Right ventricle myocardium inferior (tissue), 1 donor: ENCODE measurements around the gene IFRD2. TPM values are rescaled to one million over a fixed set of nuclear protein-coding genes. Genes with fewer than 3 reads are reported as not detected.

Experiments used
- ATAC-seq: fragments of 200-7000 bp; cut with Tn5 transposase; one replicate; pipeline ENCODE4 v1.9.1; 2020; ENCODE audit warnings: mild to moderate bottlenecking, moderate library complexity
- DNase-seq: peaks from one replicate; pipeline ENCODE4 v3.0.0; 2021; ENCODE audit errors: missing footprints
- intact Hi-C: fragments of 100-400 bp; cut with DNase I; formaldehyde crosslinking; loops from one replicate; pipeline ENCODE4 v1.11.0; 2022
- long read RNA-seq: library from polyadenylated mRNA; unstranded; transcript quantifications from one replicate; pipeline ENCODE4 v2.0.0, GENCODE V29; 2021
- total RNA-seq: library from RNA; stranded (reverse); fragmentation: NEBNext Ultra II Directional; extraction: Animal tissue kit (Norgen Biotek cat#: 25700); gene quantifications from one replicate; pipeline ENCODE4 v1.2.1, GENCODE V29; 2021
- donor health status: DM: no; HTN: yes; CAD: no; lungs with severe emphysema.

IFRD2 gene
- 69.4 TPM for total RNA-seq
- long read RNA-seq, transcript IFRD2-202 (12 exons, 2,109 nt): major isoform, 119 of 145 reads
- long read RNA-seq, partial matches to known transcripts: 12 of 145 reads
- long read RNA-seq, other reads (novel, unspliced or antisense): 14 of 145 reads

- peak; percentile 97 for ATAC-seq
- peak; percentile 100 for DNase-seq
- intact Hi-C loops: no loop called here
These were observed at the start of gene IFRD2 for GRCh38 chr3:50292159-50293078. IFRD2 (minus strand) TSS chr3:50292429; CDS start chr3:50292274, 155 bp downstream.

GRCh38 chr3:50341537-50341936 lies 49.3 kb upstream of the IFRD2 start:
- DNase-seq (no peak), ATAC-seq (no peak)
- intact Hi-C loops: no loop called here

GRCh38 chr3:50340448-50341329 lies 48.5 kb upstream of the IFRD2 start, which contains the start of gene RASSF1:
RASSF1 (minus strand) TSS chr3:50340836; CDS start chr3:50340805, 31 bp downstream.
- intact Hi-C loops: no loop called here
- peak; percentile 92 for DNase-seq
- peak; percentile 48 for ATAC-seq

GRCh38 chr3:50340147-50340447 lies 47.9 kb upstream of the IFRD2 start:
- no peak for ATAC-seq

GRCh38 chr3:50339485-50340146 lies 47.4 kb upstream of the IFRD2 start:
- intact Hi-C loops: no loop called here
- DNase-seq: no peak
- ATAC-seq: no peak

More at GRCh38 chr3:50340147-50340447, 47.9 kb upstream of the IFRD2 start:
- DNase-seq: no peak
- intact Hi-C loops: no loop called here

GRCh38 chr3:50338965-50339364 lies 46.7 kb upstream of the IFRD2 start:
- ATAC-seq (no peak), DNase-seq (no peak)
- intact Hi-C loops: no loop called here

- intact Hi-C loops: no loop called here
- DNase-seq: peak; percentile 100
- ATAC-seq: peak; percentile 91
These were observed 45.1 kb upstream of the IFRD2 start for GRCh38 chr3:50337175-50337861.

- intact Hi-C loops: no loop called here
- no peak for DNase-seq
- ATAC-seq: no peak
These were observed 44.4 kb upstream of the IFRD2 start for GRCh38 chr3:50336452-50337174.

- no peak for ATAC-seq
- intact Hi-C loops: no loop called here
- peak; percentile 8 for DNase-seq
These were observed 42.3 kb upstream of the IFRD2 start for GRCh38 chr3:50334339-50335075.

GRCh38 chr3:50333744-50334328 lies 41.6 kb upstream of the IFRD2 start:
- peak; percentile 67 for DNase-seq

GRCh38 chr3:50331364-50331907 lies 39.2 kb upstream of the IFRD2 start:
- intact Hi-C loops: no loop called here
- ATAC-seq (no peak), DNase-seq (peak; percentile 34)

More at GRCh38 chr3:50333744-50334328, 41.6 kb upstream of the IFRD2 start:
- ATAC-seq: peak; percentile 33
- intact Hi-C loops: no loop called here

- intact Hi-C loops: no loop called here
- ATAC-seq: no peak
- peak; percentile 49 for DNase-seq
These were observed 38.1 kb upstream of the IFRD2 start for GRCh38 chr3:50330330-50330729.

GRCh38 chr3:50327943-50328691 lies 35.9 kb upstream of the IFRD2 start, which contains the start of gene TUSC2:
TUSC2 (minus strand) TSS chr3:50328223; CDS start chr3:50328099, 124 bp downstream.
- intact Hi-C loops: no loop called here
- ATAC-seq (peak; percentile 91), DNase-seq (peak; percentile 99)

- no peak for DNase-seq
- intact Hi-C loops: no loop called here
- ATAC-seq: no peak
These were observed 34.9 kb upstream of the IFRD2 start for GRCh38 chr3:50327129-50327528.

- intact Hi-C loops: no loop called here
- ATAC-seq (no peak), DNase-seq (no peak)
These were observed 33.9 kb upstream of the IFRD2 start for GRCh38 chr3:50326182-50326541.
